ENCODE results near the gene ZFHX3. TPM values are rescaled to one million over a fixed set of nuclear protein-coding genes. Genes with fewer than 3 reads are reported as not detected.

The ZFHX3 gene
- total RNA-seq, 2 experiments from 2014 or later: 0.63 to 0.64 TPM

DNA sequence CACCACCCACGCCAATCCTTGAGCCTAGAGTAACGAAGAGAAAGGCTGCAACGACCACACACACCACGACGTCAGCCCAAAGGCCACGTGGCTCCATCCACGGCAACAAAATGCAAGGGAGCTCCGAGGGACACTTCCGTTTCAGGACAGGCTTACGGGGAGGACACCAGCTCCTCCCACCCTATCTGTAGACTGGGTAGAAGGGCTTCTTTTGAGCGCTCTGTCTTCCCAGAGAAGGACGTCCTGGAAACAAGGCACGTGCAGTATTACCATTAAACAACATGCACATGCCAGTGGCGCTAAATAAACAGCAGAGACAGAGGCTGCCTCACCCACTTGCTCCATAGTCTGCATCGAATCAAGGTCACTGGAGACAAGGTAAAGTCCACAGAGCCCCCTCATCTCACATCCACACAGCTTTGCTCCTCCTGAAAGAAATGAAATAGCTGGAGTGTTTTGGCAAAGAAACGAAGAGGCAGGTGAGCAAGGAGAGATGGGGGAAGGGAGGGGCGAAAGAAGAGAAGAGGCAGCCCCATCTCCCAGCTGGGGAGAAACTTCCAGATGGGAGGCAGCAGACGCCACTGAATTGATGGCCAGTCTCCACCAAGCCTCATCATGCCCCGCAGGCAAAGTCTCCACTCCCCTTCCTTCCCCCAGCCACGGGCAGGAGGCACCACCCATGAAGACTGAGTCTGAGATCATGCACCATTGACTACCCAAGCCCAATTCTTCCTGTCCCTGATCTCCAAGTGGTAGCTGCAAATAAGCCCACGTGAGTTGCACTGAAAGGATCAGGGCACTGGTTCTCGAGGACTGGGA lies 24.0 kb downstream of the ZFHX3 start:
- POLR2A ChIA-PET: interaction anchor here (0.5 kb wide), 1 partner anchor 12 kb away, joined by 3 read pairs; no protein-coding TSS in a partner anchor

GRCh38 chr16:73023320-73023719 lies 24.6 kb downstream of the ZFHX3 start:
- Mint-ChIP-seq H3K27me3 (no peaks in the 10 kb centered on the region), H3K36me3 (ENCODE audit: low read depth) (no peaks in the 10 kb centered on the region), H3K27ac (no peak overlapping the region), H3K9me3 (no peaks in the 10 kb centered on the region), H3K4me3 (no peak overlapping the region), H3K4me1 (ENCODE audit: low read depth) (no peaks in the 10 kb centered on the region)
- Histone ChIP-seq H3K27me3 (ENCODE audit: control insufficient read depth in 1 of 2, insufficient read depth in 2 of 2, low read length in 2 of 2) (no peaks in the 10 kb centered on the region), H3K27ac (ENCODE audit: low read depth in 1 of 2, low read length in 2 of 2) (no peak overlapping the region), H3K9me3 (ENCODE audit: control insufficient read depth in 1 of 2, insufficient read depth in 1 of 2, low read length in 2 of 2) (peaks cover 0 to 10% of the 10 kb centered on the region in 2 experiments), H3K4me3 (ENCODE audit: low read length) (no peak overlapping the region), H3K4me1 (ENCODE audit: insufficient read depth, low read length) (no peaks in the 10 kb centered on the region), H3K36me3 (ENCODE audit: insufficient read depth, low read length) (no peaks in the 10 kb centered on the region)
- no peak for TF ChIP-seq CTCF (IDR thresholded peaks at IDR 0.05)
- CTCF ChIA-PET: no interaction called here
- POLR2A ChIA-PET: no interaction called here
- DNase-seq (no peak), ATAC-seq (ENCODE audit: poor library complexity) (no peak)
- intact Hi-C loops (cut with DNase I, micrococcal nuclease): no loop called here

More for the DNA sequence above, 24.0 kb downstream of the ZFHX3 start:
- no peaks in the 10 kb centered on the region for H3K27me3 ChIP-seq (ENCODE audit: control insufficient read depth in 1 of 2, insufficient read depth in 2 of 2, low read length in 2 of 2)
- no peak overlapping the region for H3K4me3 Mint-ChIP-seq
- no peak for TF ChIP-seq CTCF (IDR thresholded peaks at IDR 0.05)
- H3K9me3 Mint-ChIP-seq: no peaks in the 10 kb centered on the region
- peaks cover 0 to 15% of the 10 kb centered on the region in 2 experiments for H3K9me3 ChIP-seq (ENCODE audit: control insufficient read depth in 1 of 2, insufficient read depth in 1 of 2, low read length in 2 of 2)
- H3K27ac Mint-ChIP-seq: no peak overlapping the region
- no peaks in the 10 kb centered on the region for H3K27me3 Mint-ChIP-seq
- H3K36me3 ChIP-seq (ENCODE audit: insufficient read depth, low read length): no peaks in the 10 kb centered on the region
- H3K4me1 ChIP-seq (ENCODE audit: insufficient read depth, low read length): no peaks in the 10 kb centered on the region
- DNase-seq (no peak), ATAC-seq (ENCODE audit: poor library complexity) (no peak)
- CTCF ChIA-PET: no interaction called here
- intact Hi-C loops (cut with DNase I, micrococcal nuclease): no loop called here
- H3K27ac ChIP-seq (ENCODE audit: low read depth in 1 of 2, low read length in 2 of 2): no peak overlapping the region
- H3K36me3 Mint-ChIP-seq (ENCODE audit: low read depth): no peaks in the 10 kb centered on the region
- H3K4me1 Mint-ChIP-seq (ENCODE audit: low read depth): no peaks in the 10 kb centered on the region
- no peak overlapping the region for H3K4me3 ChIP-seq (ENCODE audit: low read length)

DNA sequence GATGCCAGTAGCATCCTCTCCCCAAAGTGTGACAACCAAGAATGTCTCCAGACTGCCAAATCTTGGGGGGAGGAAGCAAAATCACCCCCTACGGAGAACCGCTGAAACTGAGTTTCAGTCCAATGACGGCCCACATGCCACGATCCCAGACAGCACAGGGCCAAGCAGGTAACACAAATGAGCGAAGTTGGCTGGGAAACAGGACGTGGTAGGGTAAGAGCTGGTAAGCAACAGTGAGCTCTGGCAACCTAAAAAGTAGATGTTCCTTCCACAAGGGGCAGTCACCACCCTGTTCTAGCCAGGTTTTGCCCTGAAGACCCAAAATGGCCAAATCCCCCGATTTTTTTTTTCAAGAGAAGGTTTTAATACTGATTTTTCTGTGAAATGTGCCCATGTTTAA lies 25.4 kb downstream of the ZFHX3 start:
- ATAC-seq (ENCODE audit: poor library complexity) (no peak), DNase-seq (no peak)
- H3K27ac ChIP-seq (ENCODE audit: low read depth in 1 of 2, low read length in 2 of 2): no peak overlapping the region
- Mint-ChIP-seq H3K9me3 (no peaks in the 10 kb centered on the region), H3K27me3 (no peaks in the 10 kb centered on the region), H3K4me3 (no peak overlapping the region), H3K27ac (no peak overlapping the region), H3K36me3 (ENCODE audit: low read depth) (no peaks in the 10 kb centered on the region), H3K4me1 (ENCODE audit: low read depth) (no peaks in the 10 kb centered on the region)
- intact Hi-C loops (cut with DNase I, micrococcal nuclease): no loop called here
- H3K27me3 ChIP-seq (ENCODE audit: control insufficient read depth in 1 of 2, insufficient read depth in 2 of 2, low read length in 2 of 2): no peaks in the 10 kb centered on the region
- no peak for TF ChIP-seq CTCF (IDR thresholded peaks at IDR 0.05)
- POLR2A ChIA-PET: no interaction called here
- CTCF ChIA-PET: no interaction called here
- peaks cover 0 to 3% of the 10 kb centered on the region in 2 experiments for H3K9me3 ChIP-seq (ENCODE audit: control insufficient read depth in 1 of 2, insufficient read depth in 1 of 2, low read length in 2 of 2)
- no peak overlapping the region for H3K4me3 ChIP-seq (ENCODE audit: low read length)
- H3K4me1 ChIP-seq (ENCODE audit: insufficient read depth, low read length): no peaks in the 10 kb centered on the region
- H3K36me3 ChIP-seq (ENCODE audit: insufficient read depth, low read length): no peaks in the 10 kb centered on the region

All from CD4-positive, alpha-beta T cell (primary cell).